Right renal cortex interstitium (tissue), 3 donors: ENCODE data around the gene UBASH3A. TPM values are rescaled to one million over a fixed set of nuclear protein-coding genes. Genes with fewer than 3 reads are reported as not detected.
"Not testable (repeated sequence)": the region's sequence is repeated elsewhere in the genome, so short reads cannot be mapped to it uniquely, and the experiment has no call there.

Source experiments
- DNase-seq, 3 donors: peaks; one replicate each; pipeline ENCODE4 v3.0.0-alpha.2; 2013; ENCODE audit warnings: low read depth in 3 of 3, low spot score in 2 of 3
- polyA plus RNA-seq, 3 donors: library from polyadenylated mRNA; unstranded; fragments of 120-200 nt; gene quantifications; one replicate each; pipeline ENCODE4 v1.2.1, GENCODE V29; 2013; ENCODE audit not compliant: insufficient read length in 3 of 3

UBASH3A gene
- polyA plus RNA-seq, 3 donors, result 0.06 to 0.15 TPM; not detected in 1

DNA sequence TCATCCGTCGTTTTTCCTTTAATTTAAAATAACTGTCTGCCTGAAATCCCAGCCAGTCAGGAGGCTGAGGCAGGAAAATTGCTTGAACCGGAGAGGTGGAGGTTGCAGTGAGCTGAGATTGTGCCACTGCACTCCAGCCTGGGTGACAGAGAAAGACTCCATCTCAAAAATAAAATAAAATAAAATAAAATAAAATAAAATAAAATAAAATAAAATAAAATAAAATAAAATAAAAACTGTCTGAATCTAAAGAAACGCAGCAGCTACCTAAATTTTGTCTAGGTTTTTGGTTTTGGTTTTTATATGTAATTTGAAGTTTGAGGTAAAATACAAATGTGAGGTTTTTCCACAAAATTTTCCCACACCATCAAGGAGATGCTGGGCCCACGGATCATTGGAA lies 5.0 kb downstream of the UBASH3A start:
- DNase-seq, result not testable (repeated sequence)

DNA sequence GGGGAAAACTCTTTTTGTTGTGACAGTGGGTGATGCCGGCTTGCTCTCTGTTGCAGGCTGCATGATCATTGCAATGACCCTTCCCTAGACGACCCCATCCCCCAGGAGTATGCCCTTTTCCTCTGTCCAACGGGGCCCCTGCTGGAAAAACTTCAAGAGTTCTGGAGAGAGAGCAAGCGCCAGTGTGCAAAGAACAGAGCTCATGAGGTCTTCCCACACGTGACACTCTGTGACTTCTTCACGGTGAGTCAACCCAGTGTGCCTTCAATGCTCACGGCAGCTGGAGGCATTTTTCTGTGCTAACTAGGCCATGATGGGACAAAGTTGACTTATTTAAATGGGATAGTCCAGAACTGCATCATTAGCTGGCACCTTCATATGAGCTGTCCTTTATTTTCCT lies 5.7 kb downstream of the UBASH3A start:
- no peak for DNase-seq

DNA sequence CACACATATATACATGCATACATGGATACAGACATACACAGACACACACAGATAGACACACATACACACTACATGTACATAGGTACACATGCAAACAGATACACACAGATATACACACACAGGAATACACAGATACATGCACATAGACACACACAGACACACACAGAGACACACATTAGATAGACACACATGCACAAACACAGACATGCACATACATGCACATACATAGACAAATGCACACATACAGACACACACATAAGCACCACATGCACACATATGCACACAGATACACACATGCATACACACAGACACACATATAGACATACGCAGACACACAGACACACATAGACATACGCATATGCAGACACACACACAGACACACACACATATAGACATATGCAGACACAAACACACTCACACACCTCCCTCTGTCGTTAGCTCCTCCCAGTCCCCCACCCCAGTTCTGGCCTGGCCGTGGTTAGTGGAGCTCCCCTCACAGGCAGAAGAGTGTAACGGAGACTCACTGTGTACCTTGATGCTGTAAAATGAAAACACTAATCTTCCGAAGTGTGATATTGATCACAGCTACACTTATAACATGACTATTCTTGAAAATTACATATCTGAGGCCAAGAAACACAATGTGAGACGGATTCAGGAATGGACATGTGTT lies 7.6 kb downstream of the UBASH3A start:
- no peak for DNase-seq

DNA sequence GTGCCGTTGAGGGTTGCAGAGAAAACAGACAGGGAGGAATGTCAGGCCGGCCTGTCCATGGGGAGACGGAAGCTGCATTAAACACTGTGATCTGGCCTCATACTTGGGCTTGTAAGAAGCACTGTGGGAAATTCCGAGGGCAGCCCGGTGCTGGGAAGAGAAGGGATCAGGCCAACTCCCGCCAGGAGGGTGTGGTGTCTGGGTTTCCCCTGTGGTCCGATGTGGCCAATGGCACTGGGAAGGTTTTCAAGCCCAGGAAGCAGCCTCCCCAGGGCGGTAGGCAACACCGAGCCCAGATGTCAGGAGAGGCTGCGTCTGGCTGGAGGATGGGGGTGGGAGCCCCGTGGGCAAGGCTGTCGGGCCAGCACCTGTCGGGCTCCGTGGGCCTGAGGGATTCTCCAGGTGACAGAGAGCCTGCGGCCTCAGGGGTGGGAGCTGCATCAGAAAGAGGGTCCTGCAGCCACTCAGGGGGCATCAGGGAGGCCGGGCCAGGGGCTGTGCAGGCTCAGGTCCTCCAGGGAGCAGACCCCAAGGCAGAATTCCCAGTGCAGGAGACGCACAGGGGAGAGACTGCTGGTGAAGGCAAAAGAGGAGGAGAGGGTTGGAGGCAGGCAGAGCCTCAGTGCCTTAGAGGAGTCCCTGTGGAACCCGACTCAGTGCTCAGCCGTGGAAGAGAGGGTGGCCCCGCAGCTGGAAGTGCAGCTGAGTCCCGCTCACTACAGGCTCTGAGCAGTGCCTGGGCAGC lies 8.4 kb downstream of the UBASH3A start:
- no peak for DNase-seq

DNA sequence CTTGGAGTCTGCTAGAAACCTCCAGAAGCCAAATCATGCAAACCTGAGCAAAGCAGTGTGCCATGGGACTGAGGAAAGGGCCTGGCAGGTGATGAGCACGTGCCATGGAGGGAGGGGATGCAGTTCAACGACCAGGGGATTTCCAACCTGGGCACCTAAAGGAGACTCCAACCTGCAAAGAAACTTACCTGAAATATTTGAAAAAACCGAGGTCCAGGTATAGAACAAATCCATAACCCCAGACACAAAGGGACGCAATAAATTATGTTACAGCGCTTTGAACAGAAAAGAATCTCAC lies 8.9 kb downstream of the UBASH3A start:
- DNase-seq, result no peak

- DNase-seq, result no peak
Measured at GRCh38 chr21:42413093-42413492, 9.4 kb downstream of the UBASH3A start.

DNA sequence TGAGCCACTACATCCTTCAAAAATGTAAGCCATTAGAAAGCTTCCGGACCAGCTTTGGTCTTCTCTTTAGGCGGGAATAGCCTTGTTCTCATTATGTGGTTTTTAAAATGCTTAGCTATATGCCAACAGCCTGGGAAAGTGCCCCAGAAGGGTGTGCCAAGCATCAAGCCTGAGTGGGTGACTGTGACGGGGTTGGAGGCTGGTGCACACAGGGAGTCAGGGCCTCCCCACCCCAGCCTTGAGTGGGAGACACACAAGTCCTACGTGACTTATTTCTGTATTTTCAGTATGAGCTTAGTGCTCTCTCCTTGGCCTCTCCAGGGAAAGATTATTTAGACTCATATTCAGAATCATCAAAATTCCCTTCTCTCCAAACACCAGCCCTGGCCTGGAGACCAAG lies 9.8 kb downstream of the UBASH3A start:
- DNase-seq, result no peak

GRCh38 chr21:42414066-42414465 lies 10.4 kb downstream of the UBASH3A start:
- no peak for DNase-seq

DNA sequence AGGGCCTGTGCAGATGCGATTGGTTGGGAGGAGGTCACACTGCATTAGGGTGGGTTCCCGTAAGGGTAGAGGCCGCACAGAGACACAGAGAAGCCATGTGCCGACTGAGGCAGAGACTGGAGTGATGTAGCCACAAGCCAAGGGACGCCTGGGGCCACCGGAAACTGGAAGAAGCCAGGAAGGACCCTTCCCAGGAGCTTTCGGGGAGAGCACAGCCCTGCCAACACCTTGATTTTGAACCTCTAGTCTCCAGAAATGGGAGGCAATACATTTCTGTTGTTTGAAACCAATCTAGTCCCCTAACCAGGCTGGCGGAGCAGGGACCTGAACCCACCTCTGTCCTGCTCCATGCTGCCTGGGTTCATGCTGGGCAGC lies 10.8 kb downstream of the UBASH3A start:
- no peak for DNase-seq

DNA sequence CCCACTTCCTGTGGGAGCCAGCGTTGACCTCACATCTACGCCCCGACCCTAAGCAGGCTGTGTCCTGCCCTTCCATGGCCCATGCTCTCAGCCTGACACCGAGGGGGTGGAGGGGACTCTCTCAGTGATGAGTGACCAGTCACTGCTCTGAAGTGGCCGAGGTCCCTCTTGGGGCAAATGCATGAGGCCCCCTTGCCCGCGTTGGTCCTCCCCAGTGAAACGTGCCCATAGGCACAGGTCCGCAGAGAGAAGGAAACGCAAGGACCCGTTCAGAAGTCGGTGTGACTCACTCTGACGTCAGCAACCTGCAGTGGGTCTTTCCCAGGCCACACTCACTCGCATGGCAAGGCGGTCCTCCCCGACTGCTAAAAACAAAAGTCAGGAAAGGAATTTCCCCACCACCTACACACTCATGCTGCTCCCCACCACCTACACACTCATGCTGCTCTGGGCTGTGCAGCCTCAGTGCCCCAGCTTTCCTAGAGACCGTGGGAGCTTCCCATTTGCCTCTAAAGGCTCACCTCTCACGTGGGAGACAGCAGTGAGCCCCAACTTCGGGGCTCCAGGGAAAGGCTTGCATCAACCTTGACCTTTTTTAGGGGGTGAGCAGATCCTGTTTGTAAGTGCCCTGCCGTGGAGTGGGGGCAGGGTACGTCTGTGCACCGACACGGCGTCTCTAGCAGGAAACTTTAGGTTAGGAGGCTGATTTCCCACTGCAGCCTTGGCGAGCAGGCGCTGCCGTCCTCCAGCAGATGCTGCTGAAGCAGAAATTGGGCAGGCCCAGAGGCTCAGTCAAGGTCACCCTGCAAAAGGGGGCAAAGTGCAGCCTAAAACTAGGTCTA lies 11.4 kb downstream of the UBASH3A start:
- DNase-seq, result no peak

GRCh38 chr21:42417533-42417932 lies 13.8 kb downstream of the UBASH3A start:
- no peak for DNase-seq

DNA sequence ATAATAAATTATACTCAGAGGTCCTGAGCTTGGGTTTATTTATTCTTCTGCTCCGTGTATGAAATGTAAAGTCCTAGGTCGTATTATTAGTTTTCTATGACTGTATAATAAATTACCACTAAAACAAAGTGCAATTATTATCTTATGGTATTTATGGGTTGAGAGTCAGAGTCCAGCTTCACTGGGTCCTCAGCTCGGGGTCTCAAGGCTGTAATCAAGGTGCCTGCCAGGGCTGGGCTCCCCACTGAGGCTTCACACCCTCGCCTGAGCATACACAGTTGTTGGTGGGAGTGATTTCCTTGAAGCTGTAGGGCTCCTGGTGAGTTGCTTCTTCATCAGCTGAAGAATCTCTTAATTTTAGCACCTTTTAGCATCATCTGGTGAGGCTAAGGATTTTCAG lies 15.2 kb downstream of the UBASH3A start:
- DNase-seq, result no peak

DNA sequence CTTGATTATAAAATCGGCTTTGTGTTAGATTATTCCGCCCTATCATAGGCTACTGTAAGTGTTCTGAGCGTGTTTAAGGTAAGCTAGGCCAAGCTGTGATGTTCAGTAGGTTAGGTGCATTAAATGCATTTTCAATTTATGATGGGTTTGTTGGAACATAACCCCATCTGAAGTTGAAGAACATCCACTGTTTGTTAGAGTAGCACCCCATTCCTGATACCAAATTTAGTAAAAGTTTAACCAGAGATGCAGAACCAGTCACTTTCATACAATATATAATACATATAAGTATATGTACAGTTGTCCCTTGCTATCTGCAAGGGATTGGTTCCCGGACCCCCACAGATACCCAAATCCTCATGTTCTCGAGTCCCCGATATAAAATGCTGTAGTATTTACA lies 16.1 kb downstream of the UBASH3A start:
- DNase-seq, result no peak

- no peak for DNase-seq
Measured at GRCh38 chr21:42421018-42421793, 17.5 kb downstream of the UBASH3A start.

DNA sequence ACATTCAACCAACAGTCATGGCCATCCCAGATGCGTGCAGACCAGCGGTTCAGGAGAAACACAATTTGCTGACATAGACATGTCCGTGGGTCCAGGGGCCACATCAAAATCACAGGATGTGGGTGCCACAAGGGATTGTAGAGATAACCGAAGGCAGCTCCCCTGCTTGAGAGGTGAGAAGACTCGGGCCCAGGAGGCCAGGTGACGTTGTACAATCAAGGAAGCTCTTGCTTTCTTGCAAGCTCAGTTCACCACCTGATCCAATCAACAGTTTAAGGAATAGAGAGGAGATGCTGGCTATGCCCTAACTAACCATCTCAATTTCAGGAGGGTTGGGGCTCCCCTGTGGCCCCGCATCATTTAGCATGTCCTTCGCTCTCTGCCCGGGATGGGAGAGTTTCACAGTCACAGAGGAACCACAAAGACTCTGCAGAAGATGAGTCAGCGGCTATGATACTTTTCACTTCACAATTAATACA lies 19.5 kb downstream of the UBASH3A start:
- no peak for DNase-seq

DNA sequence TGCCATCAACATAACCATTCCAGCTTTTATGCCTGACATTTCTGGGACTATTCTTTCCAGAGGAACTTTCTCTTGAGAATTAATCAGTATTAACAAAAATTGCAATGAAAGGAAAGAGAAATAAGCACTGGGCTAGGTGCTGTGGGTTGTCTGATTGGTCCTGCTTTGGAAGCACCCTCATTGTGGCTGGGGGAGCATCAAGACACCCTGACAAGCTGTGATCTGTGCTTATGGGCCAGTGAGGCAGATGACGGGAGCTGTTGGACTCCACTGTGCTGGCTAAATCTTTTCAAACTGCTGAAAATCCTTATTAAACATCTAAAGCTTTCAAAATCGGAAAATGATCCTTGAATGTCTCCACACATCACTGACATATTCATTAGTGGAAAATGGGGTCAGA lies 20.0 kb downstream of the UBASH3A start:
- DNase-seq, result no peak

DNA sequence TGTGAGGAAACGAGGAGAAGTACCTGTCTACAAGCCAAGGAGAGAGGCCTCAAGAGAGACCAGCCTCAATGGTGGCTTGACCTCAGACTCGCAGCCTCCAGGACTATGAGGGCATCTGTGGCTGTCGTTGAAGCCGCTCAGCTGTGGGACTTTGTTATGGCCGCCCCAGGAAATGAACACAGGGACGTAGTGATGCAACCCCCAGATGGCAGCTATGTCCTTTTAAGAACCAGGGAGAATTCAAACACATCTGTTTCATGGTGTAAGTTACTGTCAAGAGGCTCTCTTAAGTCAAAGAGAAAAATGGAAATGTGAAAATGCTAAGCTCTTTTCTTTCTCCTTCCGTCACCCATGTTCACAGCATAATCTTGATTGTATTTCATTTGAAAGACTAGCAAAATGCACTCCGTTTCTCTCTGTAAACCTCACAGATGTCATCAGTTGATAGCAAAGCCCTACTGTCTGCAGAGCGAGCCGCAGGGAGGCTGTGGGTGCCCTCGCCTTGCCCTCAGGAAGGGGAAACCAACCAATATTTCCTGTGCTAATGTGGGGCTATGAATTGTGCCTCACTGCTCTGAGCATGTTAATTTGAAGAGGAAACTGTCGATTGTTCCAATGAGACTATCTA lies 21.3 kb downstream of the UBASH3A start:
- DNase-seq, result no peak

DNA sequence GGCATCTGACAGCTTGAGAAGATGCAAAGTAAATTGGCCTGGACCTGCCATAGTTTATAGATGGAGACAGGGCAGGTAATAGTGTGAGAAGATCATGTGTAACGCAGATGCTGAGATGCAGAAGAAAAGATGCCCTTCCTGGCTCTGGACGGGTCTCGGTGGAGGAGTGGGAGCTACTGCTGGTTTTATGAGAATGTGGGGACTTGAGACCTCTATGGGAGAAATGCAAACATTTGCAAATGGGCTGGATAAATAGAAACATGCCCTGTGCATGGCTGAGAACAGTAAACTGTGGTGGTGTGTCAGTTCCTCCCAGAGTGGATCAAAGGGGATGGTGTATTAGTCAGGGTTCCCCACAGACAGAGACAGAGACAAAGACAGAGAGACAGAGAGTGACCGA lies 21.9 kb downstream of the UBASH3A start:
- no peak for DNase-seq

- no peak for DNase-seq
Measured at GRCh38 chr21:42426424-42426823, 22.7 kb downstream of the UBASH3A start.

DNA sequence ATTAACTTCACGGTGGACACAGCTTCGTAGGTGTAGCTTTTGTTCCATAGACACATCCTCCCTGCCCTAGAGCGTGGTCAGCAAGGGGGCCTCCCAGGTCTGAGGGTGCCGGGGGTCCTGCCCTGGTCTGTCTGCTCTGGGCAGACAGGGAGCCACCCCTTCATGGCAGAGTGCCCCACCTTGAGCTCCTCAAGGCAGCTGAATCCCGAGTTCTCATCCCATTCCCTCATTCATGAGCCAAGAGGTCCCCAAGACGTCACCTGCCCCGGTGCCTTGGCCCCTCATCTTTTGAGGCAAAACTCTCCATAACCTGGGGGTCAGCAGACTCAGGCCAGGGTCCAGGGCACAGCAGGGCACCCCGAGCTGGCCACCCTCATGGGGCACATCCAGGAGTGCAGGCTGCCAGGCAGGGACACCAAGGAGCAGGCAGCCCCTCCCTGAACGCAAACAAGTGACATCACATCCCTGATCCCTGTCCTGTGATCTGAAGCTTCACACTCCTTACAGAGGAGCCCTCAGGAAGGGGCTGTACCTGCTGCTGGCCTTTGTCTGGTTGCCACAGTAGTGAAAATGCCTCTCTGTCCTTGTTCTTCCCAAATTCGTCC lies 23.3 kb downstream of the UBASH3A start:
- no peak for DNase-seq
